ENCODE data around the gene MPP3.

The MPP3 gene

DNA sequence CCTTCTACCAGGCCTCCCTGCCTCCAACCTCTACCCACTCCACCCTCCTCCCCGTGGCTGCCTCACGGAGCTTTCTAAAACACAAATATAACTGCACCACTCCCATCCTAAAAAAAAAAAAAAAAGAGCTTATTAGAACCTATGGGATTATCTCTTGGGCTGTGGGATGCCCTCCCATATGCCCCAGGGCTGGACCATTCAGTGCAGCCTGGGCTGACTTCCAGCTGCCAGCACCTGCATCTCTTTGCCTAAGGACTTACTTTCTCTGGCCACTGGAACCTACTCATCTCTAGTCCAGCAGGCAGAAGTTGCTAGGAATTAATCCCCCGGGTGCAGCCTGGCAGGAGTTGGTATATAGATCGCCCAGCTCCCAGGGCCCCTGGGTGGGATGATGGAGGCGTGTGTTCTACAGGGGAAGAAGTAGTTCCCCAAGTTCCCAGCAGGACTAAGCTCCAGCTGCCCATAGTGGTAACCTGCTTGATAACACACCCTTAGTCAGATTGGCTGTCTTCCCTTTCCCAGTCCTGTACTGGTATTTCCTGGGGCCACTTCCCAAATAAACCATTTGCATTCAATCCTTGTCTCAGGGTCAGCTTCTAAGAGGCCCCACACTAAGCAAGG, 10.3 kb downstream of the MPP3 start:
- TF ChIP-seq, protein P1, sequence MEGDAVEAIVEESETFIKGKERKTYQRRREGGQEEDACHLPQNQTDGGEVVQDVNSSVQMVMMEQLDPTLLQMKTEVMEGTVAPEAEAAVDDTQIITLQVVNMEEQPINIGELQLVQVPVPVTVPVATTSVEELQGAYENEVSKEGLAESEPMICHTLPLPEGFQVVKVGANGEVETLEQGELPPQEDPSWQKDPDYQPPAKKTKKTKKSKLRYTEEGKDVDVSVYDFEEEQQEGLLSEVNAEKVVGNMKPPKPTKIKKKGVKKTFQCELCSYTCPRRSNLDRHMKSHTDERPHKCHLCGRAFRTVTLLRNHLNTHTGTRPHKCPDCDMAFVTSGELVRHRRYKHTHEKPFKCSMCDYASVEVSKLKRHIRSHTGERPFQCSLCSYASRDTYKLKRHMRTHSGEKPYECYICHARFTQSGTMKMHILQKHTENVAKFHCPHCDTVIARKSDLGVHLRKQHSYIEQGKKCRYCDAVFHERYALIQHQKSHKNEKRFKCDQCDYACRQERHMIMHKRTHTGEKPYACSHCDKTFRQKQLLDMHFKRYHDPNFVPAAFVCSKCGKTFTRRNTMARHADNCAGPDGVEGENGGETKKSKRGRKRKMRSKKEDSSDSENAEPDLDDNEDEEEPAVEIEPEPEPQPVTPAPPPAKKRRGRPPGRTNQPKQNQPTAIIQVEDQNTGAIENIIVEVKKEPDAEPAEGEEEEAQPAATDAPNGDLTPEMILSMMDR (IDR thresholded peaks at IDR 0.05; ENCODE audit: insufficient read depth, low read length, missing control alignments), result no peak
- no peak for DNase-seq (ENCODE audit: low read depth, low spot score)
- CTCF ChIA-PET, result interaction anchor here (0.8 to 1.4 kb wide), 2 partner anchors 10 to 12 kb away, joined by 3 to 4 read pairs; partner anchors contain the start of gene MPP3
- POLR2A ChIA-PET, result interaction anchor here (1.0 kb wide), 1 partner anchor 10 kb away, joined by 3 read pairs; the partner anchor contains the start of gene MPP3
- no peak overlapping the region for H3K4me3 ChIP-seq (ENCODE audit: low read depth, low read length)

DNA sequence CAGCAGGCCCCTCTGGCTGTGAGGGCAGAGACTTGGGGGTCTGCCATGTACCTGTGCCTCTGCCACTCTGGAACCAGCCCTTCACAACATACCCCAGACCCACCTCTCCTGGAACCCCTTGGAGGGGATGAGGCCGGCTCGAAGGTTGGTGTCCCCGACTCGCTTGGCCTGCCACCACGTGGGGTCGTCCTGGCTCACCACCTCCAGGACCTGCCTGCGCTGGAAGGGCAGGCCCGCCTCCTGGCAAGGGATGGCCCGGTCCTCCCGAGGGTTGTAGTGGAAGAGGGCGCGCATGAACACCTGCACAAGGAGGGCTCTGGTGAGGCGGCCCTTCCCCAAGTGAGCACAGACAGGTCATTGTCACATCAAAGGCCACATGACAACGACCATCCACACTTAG, 12.2 kb downstream of the MPP3 start:
- ChIA-PET POLR2A (no interaction called here), CTCF (interaction anchor here (1.0 kb wide), 1 partner anchor 26 kb away, joined by 3 read pairs; the partner anchor contains the start of gene CD300LG)
- H3K4me3 ChIP-seq (ENCODE audit: low read depth, low read length), result no peak overlapping the region
- no peak for DNase-seq (ENCODE audit: low read depth, low spot score)
- TF ChIP-seq, protein P1 (IDR thresholded peaks at IDR 0.05; ENCODE audit: insufficient read depth, low read length, missing control alignments), result no peak

DNA sequence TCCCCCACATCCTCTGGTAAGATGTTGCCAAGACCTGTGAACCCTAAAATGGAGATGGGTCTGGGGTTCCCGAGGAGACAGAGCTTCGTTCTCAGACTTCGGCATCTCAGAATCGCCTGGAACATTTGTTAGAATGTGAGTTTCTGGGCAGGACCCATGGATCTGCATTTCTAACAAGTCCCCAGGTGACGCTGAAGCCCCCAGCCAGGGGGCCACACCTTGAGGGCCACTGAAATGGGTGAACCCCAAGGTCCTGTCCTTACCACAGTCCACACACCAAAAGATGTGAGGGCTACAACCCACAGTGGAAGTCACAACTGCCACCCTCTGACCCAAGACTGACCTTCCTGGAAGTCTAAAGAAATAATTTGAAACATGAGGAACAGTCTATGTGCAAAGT, 14.0 kb downstream of the MPP3 start:
- no peak overlapping the region for H3K4me3 ChIP-seq (ENCODE audit: low read depth, low read length)
- CTCF ChIA-PET, result interaction anchor here (0.8 to 2.9 kb wide), 3 partner anchors 11 to 28 kb away, joined by 3 to 18 read pairs (median 3); partner anchors contain the start of gene CD300LG
- TF ChIP-seq, protein P1 (IDR thresholded peaks at IDR 0.05; ENCODE audit: insufficient read depth, low read length, missing control alignments), result no peak
- DNase-seq (ENCODE audit: low read depth, low spot score), result no peak
- POLR2A ChIA-PET, result no interaction called here

DNA sequence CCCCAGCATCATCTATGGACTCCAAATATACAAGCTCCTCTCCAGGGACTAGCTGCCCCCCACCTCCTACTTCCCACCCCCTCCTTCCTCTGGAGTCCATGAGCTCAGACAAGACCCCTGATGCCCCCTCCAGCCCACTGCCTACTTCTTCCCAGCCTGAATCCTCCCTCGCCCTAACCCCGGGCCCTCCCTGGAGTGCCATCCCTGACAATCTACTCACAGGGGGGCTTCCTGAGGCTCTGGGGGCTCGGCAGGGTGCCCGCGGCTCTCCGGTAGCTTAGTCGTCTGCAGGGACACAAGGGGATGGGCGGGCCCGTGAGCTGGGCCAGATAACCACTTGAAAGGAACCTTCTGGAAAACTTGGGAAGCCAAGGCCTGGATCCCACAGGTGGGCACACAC, 15.1 kb downstream of the MPP3 start:
- ChIA-PET POLR2A (no interaction called here), CTCF (interaction anchor here (0.9 to 2.9 kb wide), 4 partner anchors 10 to 60 kb away, joined by 4 to 18 read pairs (median 4); partner anchors contain the start of gene CD300LG)
- TF ChIP-seq, protein P1 (IDR thresholded peaks at IDR 0.05; ENCODE audit: insufficient read depth, low read length, missing control alignments), result no peak
- no peak for DNase-seq (ENCODE audit: low read depth, low spot score)
- H3K4me3 ChIP-seq (ENCODE audit: low read depth, low read length), result no peak overlapping the region

DNA sequence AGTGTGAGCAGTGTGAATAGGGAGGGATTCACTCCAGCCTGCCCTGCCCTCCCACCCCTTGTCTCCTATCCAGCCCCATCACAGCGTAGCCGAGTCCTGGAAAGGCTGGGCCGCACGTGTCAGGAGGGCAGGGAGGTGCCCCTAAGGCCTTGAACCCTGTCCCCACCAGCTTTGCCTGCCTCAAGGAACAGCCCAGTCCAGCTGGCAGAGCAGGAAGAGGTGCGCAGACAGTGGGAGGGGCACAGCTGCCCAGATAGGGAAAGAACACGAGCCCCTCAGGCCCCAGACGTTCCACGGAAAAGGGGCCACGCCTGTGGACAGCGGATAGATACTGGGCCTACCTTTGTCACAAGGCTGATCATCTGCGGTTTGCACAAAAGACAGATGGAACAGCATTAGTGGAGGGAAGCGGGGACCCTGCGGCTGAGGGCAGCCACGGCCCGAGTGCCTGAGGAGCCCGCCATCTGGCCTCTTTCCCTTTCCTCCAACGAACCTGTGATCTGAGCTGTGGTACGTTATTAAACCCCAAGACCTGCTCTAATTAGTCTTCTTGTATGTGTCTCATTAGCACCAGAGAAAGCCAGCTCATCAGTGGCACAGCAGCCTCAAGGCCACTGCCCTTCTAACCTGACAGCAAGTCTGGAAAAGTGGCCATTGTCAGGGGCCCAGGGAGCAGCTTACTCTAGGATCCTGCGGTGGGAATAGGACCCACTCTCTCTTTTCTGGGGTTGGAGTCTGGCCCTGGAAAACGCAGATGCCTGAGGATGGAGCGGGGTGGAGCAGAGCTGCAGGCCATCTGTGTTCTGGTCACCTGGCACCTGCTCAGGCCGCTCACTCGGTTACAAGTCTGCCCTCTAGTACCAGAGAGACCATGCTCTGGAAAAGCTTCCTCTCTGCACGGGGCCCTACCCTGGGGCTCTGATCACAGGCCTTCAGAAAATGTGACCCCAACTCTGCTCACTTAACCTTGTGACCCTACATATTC, 16.3 kb downstream of the MPP3 start:
- ChIA-PET CTCF (interaction anchor here (1.0 to 1.3 kb wide), 2 partner anchors 62 kb away, joined by 4 to 6 read pairs; no protein-coding TSS in a partner anchor), POLR2A (no interaction called here)
- no peak overlapping the region for H3K4me3 ChIP-seq (ENCODE audit: low read depth, low read length)
- TF ChIP-seq, protein P1 (IDR thresholded peaks at IDR 0.05; ENCODE audit: insufficient read depth, low read length, missing control alignments), result no peak
- DNase-seq (ENCODE audit: low read depth, low spot score), result no peak

DNA sequence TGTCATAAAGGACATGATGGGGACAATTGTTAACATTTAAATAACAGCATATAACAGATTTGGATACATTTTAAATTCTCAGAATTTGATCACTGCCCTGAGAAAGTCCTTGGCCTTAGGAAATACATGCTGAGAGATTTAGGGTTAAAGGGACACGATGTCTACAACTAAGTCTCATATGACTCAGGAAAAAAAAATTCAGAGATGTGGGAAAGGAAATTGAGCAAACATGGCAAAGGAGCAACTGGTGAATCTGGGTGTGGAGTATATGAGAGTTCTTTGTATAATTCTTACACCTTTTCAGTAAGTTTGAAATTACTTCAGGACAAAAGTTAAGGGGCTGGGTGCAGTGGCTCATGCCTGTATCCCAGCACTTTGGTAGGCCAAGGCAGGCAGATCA, 18.2 kb downstream of the MPP3 start:
- ChIA-PET CTCF (interaction anchor here (0.9 kb wide), 1 partner anchor 31 kb away, joined by 3 read pairs; no protein-coding TSS in a partner anchor), POLR2A (no interaction called here)
- no peak for DNase-seq (ENCODE audit: low read depth, low spot score)
- H3K4me3 ChIP-seq (ENCODE audit: low read depth, low read length), result no peak overlapping the region
- TF ChIP-seq, protein P1 (IDR thresholded peaks at IDR 0.05; ENCODE audit: insufficient read depth, low read length, missing control alignments), result no peak

Data from AG04449 (cell line).